Measurements from ENCODE around the gene MAB21L1. TPM values are rescaled to one million over a fixed set of nuclear protein-coding genes. Genes with fewer than 3 reads are reported as not detected.

Gene MAB21L1
- total RNA-seq, 1 experiment from 2014 or later = not detected

GRCh38 chr13:35481777-35482176, 5.3 kb upstream of the MAB21L1 start:
- WGBS (ENCODE audit: extremely low coverage, insufficient read length, low lambda C conversion rate) = no CpG with 5 or more reads among the region's 2 CpGs
- Histone ChIP-seq H2AFZ (ENCODE audit: low read length) (no peak overlapping the region), H3K4me1 (ENCODE audit: insufficient read depth, low read length) (no peaks in the 10 kb centered on the region; the same call in 1 of the 2 replicates), H3K4ac (ENCODE audit: low read depth, low read length) (no peak overlapping the region), H3K56ac (ENCODE audit: insufficient read length, low read depth, low read length) (no peak overlapping the region), H4K20me1 (ENCODE audit: control insufficient read depth, insufficient read depth, insufficient read length) (no peaks in the 10 kb centered on the region), H2BK15ac (ENCODE audit: low read depth, low read length) (no peak overlapping the region), H3K27me3 (ENCODE audit: insufficient read depth, low read length) (peaks cover 18% of the 10 kb centered on the region), H3K23ac (ENCODE audit: insufficient read length, low read depth, low read length) (no peak overlapping the region), H3T11ph (ENCODE audit: low read length) (no peak overlapping the region), H4K8ac (replicated peaks; ENCODE audit: insufficient read length, low read depth, low read length) (no peak overlapping the region), H2BK12ac (ENCODE audit: insufficient read length, low read depth, low read length) (no peak overlapping the region), H4K5ac (ENCODE audit: insufficient read length, low read depth, low read length) (no peak overlapping the region), H3K18ac (ENCODE audit: insufficient read length, low read depth, low read length) (no peak overlapping the region), H2BK120ac (ENCODE audit: low read depth, low read length, poor library complexity, severe bottlenecking) (no peak overlapping the region), H3K79me1 (ENCODE audit: insufficient read depth, low read depth, low read length, poor library complexity, severe bottlenecking) (no peaks in the 10 kb centered on the region), H4K91ac (ENCODE audit: insufficient read length, low read depth, low read length) (no peak overlapping the region), H3K9me3 (ENCODE audit: control insufficient read depth, low read depth, low read length) (no peaks in the 10 kb centered on the region), H3K9ac (ENCODE audit: extremely low read depth, insufficient read length, low read length) (no peak overlapping the region), H2AK5ac (ENCODE audit: insufficient read length, low read length) (no peak overlapping the region), H3K23me2 (ENCODE audit: insufficient read length, low read depth, low read length, poor library complexity, severe bottlenecking) (peaks cover 12% of the 10 kb centered on the region), H2BK20ac (ENCODE audit: low read depth, low read length, poor library complexity, severe bottlenecking) (no peak overlapping the region), H3K79me2 (ENCODE audit: insufficient read depth, low read length) (no peaks in the 10 kb centered on the region), H2BK5ac (ENCODE audit: insufficient read length, low read length) (no peak overlapping the region), H3K4me2 (ENCODE audit: insufficient read depth, insufficient read length, low read length) (no peak overlapping the region), H3K14ac (ENCODE audit: insufficient read depth, low read length) (no peak overlapping the region), H3K27ac (ENCODE audit: insufficient read length, low read depth, low read length) (no peak overlapping the region)
- Mint-ChIP-seq H3K27ac (no peak overlapping the region), H3K36me3 (ENCODE audit: insufficient read depth in 1 of 3, low read depth in 3 of 3) (peaks cover 0 to 3% (median 0%) of the 10 kb centered on the region in 3 experiments; a peak in 2 of 7 replicates), H3K27me3 (ENCODE audit: low read depth) (peaks cover 42% of the 10 kb centered on the region), H3K4me3 (no peak overlapping the region), H3K4me1 (peaks cover 18 to 24% of the 10 kb centered on the region in 2 experiments), H3K9me3 (no peaks in the 10 kb centered on the region)
- no peak for TF ChIP-seq CTCF (conservative IDR thresholded peaks at IDR 0.05)
- no peak for DNase-seq

Measured in H9 (cell line).